Activated T-cell treated with anti-CD3 and anti-CD28 coated beads, Interleukin-2, amount 50 U/mL, for 72 hours (primary cell): Measurements from ENCODE around the gene LXN. TPM values are rescaled to one million over a fixed set of nuclear protein-coding genes. Genes with fewer than 3 reads are reported as not detected.
A peak's percentile ranks its signal among the peaks of the same experiment; 100 is the strongest.

Experiments
- ATAC-seq, 2 donors: fragments of 150-1000 bp; cut with Tn5 transposase; replicated peaks in 1 of 2; 2 replicates each; pipeline ENCODE4 v1.10.0; 2021; ENCODE audit warnings: moderate library complexity in 2 of 2, mild to moderate bottlenecking in 1 of 2
- DNase-seq, 2 donors: peaks; one replicate each; pipeline ENCODE4 v3.0.0; 2021 to 2022; ENCODE audit warnings: mixed read lengths in 1 of 2
- H3K27ac Mint-ChIP-seq: one replicate; pipeline ENCODE4 v1.8.0; 2022; ENCODE audit warnings: mild to moderate bottlenecking, moderate library complexity, mixed read lengths
- H3K27me3 Mint-ChIP-seq: one replicate; pipeline ENCODE4 v1.8.0; 2022; ENCODE audit warnings: low read depth, mixed read lengths
- H3K36me3 Mint-ChIP-seq, 2 donors: one replicate each; pipeline ENCODE4 v1.8.0; 2022; ENCODE audit warnings: mixed read lengths in 2 of 2, mild to moderate bottlenecking in 1 of 2; ENCODE audit not compliant: insufficient read depth in 2 of 2
- H3K4me1 Mint-ChIP-seq: one replicate; pipeline ENCODE4 v1.8.0; 2022; ENCODE audit warnings: low read depth, mixed read lengths
- H3K4me3 Mint-ChIP-seq, 2 donors: one replicate each; pipeline ENCODE4 v1.8.0; 2022; ENCODE audit warnings: mild to moderate bottlenecking in 2 of 2, mixed read lengths in 2 of 2, moderate library complexity in 2 of 2
- H3K9me3 Mint-ChIP-seq, 2 donors: one replicate each; pipeline ENCODE4 v1.8.0; 2022; ENCODE audit warnings: mixed read lengths in 2 of 2
- total RNA-seq, 2 donors: library from RNA; stranded (reverse); gene quantifications; one replicate each; pipeline ENCODE4 v1.2.3, GENCODE V29; 2022

Gene LXN
- total RNA-seq, 2 donors from 2014 or later: 5.5 to 5.7 TPM

DNA sequence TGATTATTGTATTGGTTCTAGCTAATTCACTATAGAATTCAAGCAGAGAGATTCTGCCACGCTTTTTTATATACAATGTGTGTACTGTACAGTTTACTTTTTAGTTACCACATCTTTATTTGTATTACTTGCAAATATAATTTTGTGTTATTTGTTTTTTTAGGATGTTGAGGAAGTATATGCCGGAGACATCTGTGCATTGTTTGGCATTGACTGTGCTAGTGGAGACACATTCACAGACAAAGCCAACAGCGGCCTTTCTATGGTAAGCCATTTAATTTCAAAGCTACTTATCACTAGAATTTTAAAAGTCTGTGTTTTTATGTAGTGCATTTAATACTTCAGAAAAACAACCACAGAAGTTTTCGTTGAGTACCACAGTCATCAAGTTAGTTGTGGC, 11.7 kb downstream of the LXN start:
- Mint-ChIP-seq H3K9me3 (no peaks in the 10 kb centered on the region), H3K36me3 (peaks cover 0 to 12% of the 10 kb centered on the region in 2 donors), H3K4me3 (no peak overlapping the region), H3K4me1 (peaks cover 9% of the 10 kb centered on the region), H3K27me3 (no peaks in the 10 kb centered on the region), H3K27ac (no peak overlapping the region)
- DNase-seq: no peak
- no peak for ATAC-seq

DNA sequence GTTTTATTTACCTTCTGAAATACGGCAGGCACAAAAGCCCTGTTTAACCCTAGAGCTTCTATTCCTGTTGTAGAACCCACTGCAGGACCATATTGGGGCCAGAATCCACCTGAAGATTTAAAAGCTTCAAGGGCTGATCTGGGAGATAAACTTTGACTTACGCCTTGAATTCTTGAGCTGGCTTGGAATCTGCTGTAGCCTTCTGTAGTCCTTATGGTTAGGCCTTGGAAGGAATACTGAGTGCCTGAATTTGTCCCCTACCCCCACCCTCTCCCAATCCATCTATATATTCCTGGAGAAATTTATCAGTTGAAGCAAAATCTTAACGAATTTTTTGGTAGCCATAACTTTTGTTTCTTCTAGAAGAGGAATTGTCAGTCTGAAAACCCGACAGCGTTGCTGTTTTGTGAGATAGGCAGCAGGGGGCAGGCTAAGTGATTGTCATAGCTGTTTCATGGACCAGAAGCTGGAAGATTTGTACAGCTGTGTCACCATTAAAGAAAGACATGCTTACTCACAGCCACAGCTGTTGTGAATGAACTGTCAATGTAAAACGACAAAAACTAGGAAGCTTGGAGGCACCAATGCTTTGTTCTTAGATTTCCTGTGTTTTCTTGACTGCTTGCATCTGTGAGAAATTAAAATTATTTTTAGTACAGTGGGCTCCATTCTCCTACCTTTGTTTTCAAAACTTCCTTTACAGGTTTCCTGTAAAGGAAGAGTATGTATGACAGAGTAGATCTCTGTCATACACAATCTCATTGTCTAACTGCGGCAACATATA, 12.8 kb downstream of the LXN start:
- H3K9me3 Mint-ChIP-seq: no peaks in the 10 kb centered on the region
- no peak overlapping the region for H3K27ac Mint-ChIP-seq
- DNase-seq: peak; percentile 56 to 59
- H3K4me1 Mint-ChIP-seq: peaks cover 9% of the 10 kb centered on the region
- H3K4me3 Mint-ChIP-seq: no peak overlapping the region
- H3K36me3 Mint-ChIP-seq: peaks cover 0 to 12% of the 10 kb centered on the region in 2 donors
- ATAC-seq: peak; percentile 81 to 85
- no peaks in the 10 kb centered on the region for H3K27me3 Mint-ChIP-seq

DNA sequence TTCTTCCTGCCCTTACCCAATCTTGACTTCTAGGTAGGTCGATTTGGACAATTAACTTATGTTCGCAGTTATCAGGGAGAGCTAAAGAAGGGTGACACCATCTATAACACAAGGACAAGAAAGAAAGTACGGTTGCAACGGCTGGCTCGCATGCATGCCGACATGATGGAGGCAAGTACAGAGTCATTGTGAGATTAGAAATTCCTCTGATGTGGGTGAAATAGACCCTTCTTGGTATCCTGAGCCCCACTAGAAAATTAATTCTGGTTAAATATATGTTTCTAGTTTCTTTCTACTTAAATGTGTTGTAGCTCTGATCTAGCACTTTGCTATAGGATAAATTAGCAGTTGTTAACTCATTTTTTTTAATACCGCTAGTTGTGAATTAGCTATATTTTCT, 13.6 kb downstream of the LXN start:
- Mint-ChIP-seq H3K9me3 (no peaks in the 10 kb centered on the region), H3K36me3 (peaks cover 0 to 12% of the 10 kb centered on the region in 2 donors), H3K27ac (no peak overlapping the region), H3K4me1 (peaks cover 9% of the 10 kb centered on the region), H3K4me3 (peak overlapping the region; percentile 10 to 20), H3K27me3 (no peaks in the 10 kb centered on the region)
- ATAC-seq: peak in 1 of 2 donors; percentile 25
- no peak for DNase-seq

DNA sequence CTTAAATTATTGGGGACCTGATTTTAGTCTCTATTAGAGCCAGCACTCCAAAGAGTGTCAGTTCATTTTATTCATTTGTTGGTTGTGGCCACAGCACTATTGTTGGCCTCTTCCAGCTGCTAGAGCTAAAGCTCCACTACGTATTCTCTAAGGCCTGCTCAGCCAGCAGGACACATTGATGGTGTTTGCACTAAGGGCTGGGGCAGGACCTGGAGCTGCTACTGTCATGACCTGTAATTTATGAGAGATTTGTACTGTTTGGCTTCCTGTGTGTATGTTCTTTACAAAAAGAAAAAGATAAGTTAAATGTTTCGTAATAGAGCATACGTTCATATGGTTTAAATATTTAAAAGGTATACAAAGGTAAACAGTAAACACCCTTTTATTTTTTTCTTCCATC, 20.0 kb downstream of the LXN start:
- ATAC-seq: no peak
- Mint-ChIP-seq H3K4me1 (peaks cover 8% of the 10 kb centered on the region), H3K4me3 (no peak overlapping the region), H3K9me3 (no peaks in the 10 kb centered on the region), H3K27ac (no peak overlapping the region), H3K36me3 (peaks cover 2 to 32% of the 10 kb centered on the region in 2 donors), H3K27me3 (no peaks in the 10 kb centered on the region)
- no peak for DNase-seq

DNA sequence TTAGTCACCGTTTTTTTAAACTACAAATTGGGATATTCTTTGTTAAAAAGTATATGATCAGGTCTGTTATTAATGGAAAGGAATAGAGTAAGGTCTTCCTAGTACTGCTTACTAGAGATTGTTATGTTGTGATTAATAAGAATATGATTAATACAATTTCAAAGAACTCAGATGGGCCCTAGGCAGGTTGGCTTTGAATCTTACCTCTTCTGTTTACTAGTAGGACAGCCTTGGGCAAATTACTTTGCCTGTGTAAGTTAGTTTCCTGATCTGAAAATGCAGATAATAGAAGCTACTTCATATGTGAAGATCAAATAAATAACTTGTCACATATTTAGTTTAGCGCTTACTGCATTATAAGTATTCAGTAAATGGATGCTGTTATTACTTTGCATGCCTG, 21.3 kb downstream of the LXN start:
- peaks cover 2 to 27% of the 10 kb centered on the region in 2 donors for H3K36me3 Mint-ChIP-seq
- no peak for DNase-seq
- H3K4me1 Mint-ChIP-seq: peaks cover 14% of the 10 kb centered on the region
- no peak overlapping the region for H3K4me3 Mint-ChIP-seq
- H3K27me3 Mint-ChIP-seq: no peaks in the 10 kb centered on the region
- ATAC-seq: no peak
- H3K9me3 Mint-ChIP-seq: no peaks in the 10 kb centered on the region
- H3K27ac Mint-ChIP-seq: no peak overlapping the region

DNA sequence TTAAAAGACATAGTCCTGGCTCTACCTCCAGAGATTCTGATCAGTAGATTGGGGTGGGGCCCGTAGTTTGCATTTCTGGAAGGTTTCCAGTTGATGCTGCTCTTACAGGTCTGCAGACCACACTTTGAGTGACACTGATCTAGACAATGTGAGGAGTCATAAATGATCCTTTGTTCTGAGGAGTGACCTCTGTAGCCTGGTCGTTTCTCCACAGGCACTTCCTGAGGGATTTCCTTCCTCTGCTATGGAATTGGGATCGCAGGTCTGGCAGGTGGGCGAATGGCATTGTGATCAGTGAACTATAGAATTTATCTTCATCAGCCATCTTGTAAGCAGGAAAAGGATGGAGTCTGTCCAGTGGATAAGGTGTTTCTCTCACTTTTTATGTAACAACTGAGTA, 22.7 kb downstream of the LXN start:
- Mint-ChIP-seq H3K9me3 (no peaks in the 10 kb centered on the region), H3K27me3 (no peaks in the 10 kb centered on the region), H3K36me3 (peaks cover 2 to 26% of the 10 kb centered on the region in 2 donors), H3K4me3 (no peak overlapping the region), H3K27ac (no peak overlapping the region), H3K4me1 (peaks cover 25% of the 10 kb centered on the region)
- ATAC-seq (no peak), DNase-seq (no peak)

DNA sequence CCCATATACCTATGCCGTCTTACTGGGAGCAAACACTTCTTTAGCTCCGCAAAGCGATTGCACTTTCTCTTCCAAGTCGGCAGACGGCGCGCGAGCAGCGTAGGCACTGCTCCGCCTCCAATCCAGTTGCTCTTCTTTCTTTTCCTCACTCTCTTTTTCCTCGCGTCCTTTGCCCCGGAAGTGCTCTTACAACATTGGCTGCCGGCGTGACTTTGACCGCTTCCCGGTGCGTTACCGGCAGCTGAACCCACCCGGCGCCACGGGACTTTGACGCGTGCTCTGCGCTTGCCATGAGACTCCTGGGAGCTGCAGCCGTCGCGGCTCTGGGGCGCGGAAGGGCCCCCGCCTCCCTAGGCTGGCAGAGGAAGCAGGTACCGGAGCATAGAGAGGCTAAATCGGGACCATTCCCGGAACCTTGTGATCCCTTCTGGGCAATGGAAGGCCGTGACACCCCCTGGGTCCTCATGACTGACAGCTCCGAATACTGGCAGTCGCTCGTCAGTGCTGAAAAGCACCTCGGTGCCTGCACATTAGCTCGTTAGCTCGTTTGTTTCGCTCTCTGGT, 28.0 kb downstream of the LXN start, which contains the start of gene GFM1:
TSS of gene GFM1 (plus strand) at position 183 of the 564 bp plus-strand sequence. CDS start at position 291, 108 bp downstream.
- H3K4me1 Mint-ChIP-seq: peaks cover 46% of the 10 kb centered on the region
- no peaks in the 10 kb centered on the region for H3K27me3 Mint-ChIP-seq
- peak within 1 kb of the TSS; percentile 93 for H3K27ac Mint-ChIP-seq
- no peaks in the 10 kb centered on the region for H3K9me3 Mint-ChIP-seq
- H3K4me3 Mint-ChIP-seq: peak within 1 kb of the TSS; percentile 96 to 97
- peaks cover 0 to 10% of the 10 kb centered on the region in 2 donors for H3K36me3 Mint-ChIP-seq
- ATAC-seq (peak; percentile 93 to 96), DNase-seq (peak; percentile 87 to 91)

DNA sequence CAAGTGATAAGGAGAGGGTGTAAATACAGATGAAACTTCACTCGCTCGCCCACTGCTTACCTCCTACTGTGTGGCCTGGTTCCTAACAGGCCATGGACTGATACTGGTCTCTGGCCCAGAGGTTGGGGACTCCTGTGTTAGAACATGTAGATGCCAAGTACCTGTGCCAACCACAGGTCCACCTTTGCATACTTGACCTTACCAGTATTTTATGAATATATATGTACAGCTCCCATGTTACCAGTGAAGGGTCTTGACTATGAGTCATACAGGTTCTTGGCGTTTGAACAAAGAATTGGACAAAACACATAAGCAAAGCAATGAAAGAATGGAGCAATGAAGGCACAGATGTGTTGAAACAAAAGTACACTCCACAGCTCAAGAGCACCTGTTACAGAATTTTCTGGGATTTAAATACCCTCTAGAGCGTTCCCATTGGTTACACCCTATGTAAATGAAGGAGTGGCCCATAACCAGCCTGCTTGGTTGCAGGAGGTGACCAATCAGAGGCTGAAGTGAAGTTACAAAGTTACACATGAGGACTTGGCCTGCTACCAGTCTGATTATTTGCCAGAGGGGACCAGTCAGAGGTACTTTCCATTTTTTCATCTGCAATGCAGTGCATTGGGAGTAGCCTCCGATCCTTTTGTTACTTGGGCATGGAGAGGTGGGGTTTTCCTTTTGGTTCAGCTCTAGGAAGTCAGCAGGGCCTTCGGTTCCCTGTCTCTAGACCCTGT, 29.8 kb downstream of the LXN start:
- Mint-ChIP-seq H3K9me3 (no peaks in the 10 kb centered on the region), H3K4me3 (peak overlapping the region in 1 of 2 donors; percentile 43), H3K27ac (peak overlapping the region; percentile 54), H3K27me3 (no peaks in the 10 kb centered on the region), H3K4me1 (peaks cover 40% of the 10 kb centered on the region), H3K36me3 (no peaks in the 10 kb centered on the region)
- DNase-seq: no peak
- no peak for ATAC-seq

DNA sequence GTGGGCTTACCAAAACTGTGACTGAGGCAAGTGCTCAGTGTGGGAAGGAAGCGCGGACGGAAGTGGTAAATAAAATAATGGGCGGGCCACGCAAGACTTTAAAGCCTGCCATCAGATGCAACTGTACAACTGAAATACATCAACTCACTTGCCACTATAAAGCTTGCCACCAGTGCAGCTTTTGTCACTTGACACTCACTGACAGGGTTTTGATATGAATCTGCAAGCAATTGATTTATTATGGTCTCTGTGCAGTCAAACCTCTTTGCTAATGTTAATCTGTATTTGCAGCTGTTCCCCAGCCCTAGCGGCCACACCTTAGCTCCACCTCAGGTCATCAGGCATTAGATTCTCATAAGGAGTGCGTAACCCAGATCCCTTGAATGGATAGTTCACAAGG, 30.4 kb downstream of the LXN start:
- Mint-ChIP-seq H3K27me3 (no peaks in the 10 kb centered on the region), H3K27ac (no peak overlapping the region), H3K9me3 (no peaks in the 10 kb centered on the region), H3K36me3 (no peaks in the 10 kb centered on the region), H3K4me1 (peaks cover 38% of the 10 kb centered on the region), H3K4me3 (peak overlapping the region; percentile 34 to 40)
- ATAC-seq: no peak
- DNase-seq: peak in 1 of 2 donors; percentile 12

DNA sequence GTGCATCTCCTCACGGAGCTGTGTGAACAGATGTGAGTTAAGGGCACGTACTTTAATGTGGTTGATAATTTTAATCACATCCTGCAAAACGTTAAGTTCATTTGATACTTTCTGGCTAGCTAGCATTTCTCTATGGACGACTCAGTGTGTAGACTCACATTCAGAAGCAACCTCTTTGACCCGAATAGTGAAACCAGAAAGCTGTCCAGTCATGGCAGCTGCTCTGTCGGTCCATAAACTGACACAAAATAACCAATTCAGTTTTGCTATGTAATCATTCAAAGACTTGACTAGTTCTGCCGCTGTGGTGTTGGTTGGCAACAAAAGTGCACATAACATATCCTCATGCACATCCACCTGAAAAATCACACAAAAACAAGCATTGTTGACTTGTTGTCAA, 31.8 kb downstream of the LXN start:
- H3K27ac Mint-ChIP-seq: no peak overlapping the region
- H3K36me3 Mint-ChIP-seq: no peaks in the 10 kb centered on the region
- H3K27me3 Mint-ChIP-seq: no peaks in the 10 kb centered on the region
- peak overlapping the region in 1 of 2 donors; percentile 18 for H3K4me3 Mint-ChIP-seq
- DNase-seq: no peak
- H3K4me1 Mint-ChIP-seq: peaks cover 27% of the 10 kb centered on the region
- H3K9me3 Mint-ChIP-seq: no peaks in the 10 kb centered on the region
- ATAC-seq: peak in 1 of 2 donors; percentile 13

DNA sequence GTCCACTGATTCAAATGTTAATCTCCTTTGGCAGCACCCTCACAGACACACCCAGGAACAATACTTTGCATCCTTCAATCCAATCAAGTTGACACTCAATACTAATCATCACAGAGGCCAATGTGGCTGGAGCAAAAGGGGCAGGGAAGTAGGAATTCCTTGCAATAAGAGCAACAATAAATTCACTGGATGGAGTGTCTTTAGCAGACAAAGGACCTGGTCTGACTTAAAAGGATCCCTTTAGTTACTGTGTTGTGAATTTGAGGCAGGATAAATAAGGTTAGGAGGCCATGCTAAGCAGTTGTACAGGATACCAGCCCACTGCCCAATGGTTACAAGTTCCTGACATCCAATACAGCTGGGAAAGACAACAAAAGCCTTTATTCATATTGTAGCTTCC, 40.5 kb downstream of the LXN start:
- no peak overlapping the region for H3K27ac Mint-ChIP-seq
- no peak overlapping the region for H3K4me3 Mint-ChIP-seq
- no peaks in the 10 kb centered on the region for H3K9me3 Mint-ChIP-seq
- H3K27me3 Mint-ChIP-seq: peaks cover 30% of the 10 kb centered on the region
- DNase-seq: no peak
- ATAC-seq: no peak
- H3K4me1 Mint-ChIP-seq: no peaks in the 10 kb centered on the region
- no peaks in the 10 kb centered on the region for H3K36me3 Mint-ChIP-seq

DNA sequence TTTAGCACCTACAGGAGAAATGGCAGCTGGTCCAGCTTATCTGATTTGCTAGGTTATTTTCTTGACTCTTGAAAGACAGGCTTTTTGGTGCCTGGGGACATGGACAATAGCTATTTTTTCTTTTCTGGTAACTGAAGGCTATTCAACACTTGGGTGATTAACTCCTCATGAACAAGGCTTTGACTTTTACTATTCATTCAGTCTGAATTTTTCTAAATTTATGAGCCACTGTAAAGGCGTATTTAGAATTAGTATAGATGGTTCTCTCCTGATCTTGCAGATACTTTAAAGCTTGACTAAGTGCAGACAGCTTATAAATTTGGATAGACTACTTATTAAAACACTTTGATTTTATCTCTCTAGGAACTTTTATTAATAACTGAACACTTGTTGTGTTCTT, 46.6 kb downstream of the LXN start:
- no peaks in the 10 kb centered on the region for H3K4me1 Mint-ChIP-seq
- no peak overlapping the region for H3K27ac Mint-ChIP-seq
- no peak for ATAC-seq
- peaks cover 2 to 3% of the 10 kb centered on the region in 2 donors for H3K9me3 Mint-ChIP-seq
- H3K27me3 Mint-ChIP-seq: peaks cover 20% of the 10 kb centered on the region
- H3K36me3 Mint-ChIP-seq: peaks cover 0 to 2% of the 10 kb centered on the region in 2 donors
- H3K4me3 Mint-ChIP-seq: no peak overlapping the region
- no peak for DNase-seq
